Mucosa of descending colon (tissue), 3 donors: ENCODE results near the gene ARHGAP6. TPM values are rescaled to one million over a fixed set of nuclear protein-coding genes. Genes with fewer than 3 reads are reported as not detected.
A peak's percentile ranks its signal among the peaks of the same experiment; 100 is the strongest.

Experiments
- ATAC-seq: fragments of 200-7000 bp; cut with Tn5 transposase; one replicate; pipeline ENCODE4 v1.9.1; 2020; ENCODE audit warnings: mild to moderate bottlenecking, moderate library complexity
- DNase-seq, 3 donors: peaks; one replicate each; pipeline ENCODE4 v3.0.0-alpha.2; 2020
- H3K36me3 ChIP-seq: fragments of 200-600 bp; one replicate; pipeline ENCODE4 v1.8.0; 2021; ENCODE audit warnings: low read depth, mild to moderate bottlenecking
- H3K4me1 ChIP-seq: fragments of 200-600 bp; one replicate; pipeline ENCODE4 v1.8.0; 2021; ENCODE audit warnings: low read depth, mild to moderate bottlenecking
- H3K4me3 ChIP-seq: fragments of 200-600 bp; one replicate; pipeline ENCODE4 v1.8.0; 2021; ENCODE audit warnings: mild to moderate bottlenecking
- H3K9me3 ChIP-seq: fragments of 200-600 bp; one replicate; pipeline ENCODE4 v1.8.0; 2021; ENCODE audit warnings: mild to moderate bottlenecking
- intact Hi-C, 2 donors: fragments of 100-400 bp; cut with DNase I in 1 of 2; cut with micrococcal nuclease in 1 of 2; formaldehyde crosslinking; loops; one replicate each; pipeline versions ENCODE4 v1.11.0 to v1.11.1; 2022; cut with DNase I, micrococcal nuclease
- total RNA-seq, 3 donors: library from RNA; stranded (reverse); fragmentation: NEBNext Ultra II Directional in 2 of 3; extraction: Animal tissue kit (Norgen Biotek cat#: 25700) in 2 of 3; gene quantifications; one replicate each; pipeline versions ENCODE4 v1.2.1 to v1.2.4, GENCODE V29; 2021 to 2023
- TF ChIP-seq, protein P1 (sequence below): fragments of 200-600 bp; IDR thresholded peaks from one replicate; pipeline ENCODE4 v1.8.0; 2022; ENCODE audit warnings: antibody characterized with exemption, mild to moderate bottlenecking
- donor health status: DM: no; HTN: no; CAD: no; lungs with moderate emphysema.
- donor health status: DM: no; HTN: no; CAD: no.
- donor health status: DM: no; HTN: yes; CAD: no.

The ARHGAP6 gene
- total RNA-seq, 3 donors from 2014 or later = 2.2 to 41.5 (median 4.4) TPM

DNA sequence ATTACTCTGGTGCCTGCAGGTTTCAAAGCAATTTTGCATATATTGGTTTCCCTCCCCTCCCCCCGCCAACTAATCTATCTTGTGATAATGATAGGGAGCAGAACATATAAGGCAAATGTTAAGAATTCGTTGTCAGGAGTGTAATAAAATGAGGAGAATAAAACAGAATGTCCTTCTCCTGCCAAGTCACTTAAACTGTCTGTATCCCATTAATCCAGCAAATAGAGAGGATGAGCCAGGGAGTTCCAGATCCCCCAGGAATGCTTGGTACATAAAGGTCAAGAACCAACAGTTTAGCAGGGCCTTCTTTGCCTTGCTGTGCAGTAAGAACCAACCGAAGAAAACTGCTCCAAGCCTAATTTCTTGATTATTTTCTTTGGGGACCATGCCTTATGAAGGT, 231.1 kb downstream of the ARHGAP6 start:
- H3K9me3 ChIP-seq = no peaks in the 10 kb centered on the region
- intact Hi-C loops = no loop called here
- H3K4me1 ChIP-seq = no peaks in the 10 kb centered on the region
- H3K36me3 ChIP-seq = no peaks in the 10 kb centered on the region
- no peak overlapping the region for H3K4me3 ChIP-seq
- ATAC-seq (no peak), DNase-seq (no peak)
- TF ChIP-seq, protein P1, sequence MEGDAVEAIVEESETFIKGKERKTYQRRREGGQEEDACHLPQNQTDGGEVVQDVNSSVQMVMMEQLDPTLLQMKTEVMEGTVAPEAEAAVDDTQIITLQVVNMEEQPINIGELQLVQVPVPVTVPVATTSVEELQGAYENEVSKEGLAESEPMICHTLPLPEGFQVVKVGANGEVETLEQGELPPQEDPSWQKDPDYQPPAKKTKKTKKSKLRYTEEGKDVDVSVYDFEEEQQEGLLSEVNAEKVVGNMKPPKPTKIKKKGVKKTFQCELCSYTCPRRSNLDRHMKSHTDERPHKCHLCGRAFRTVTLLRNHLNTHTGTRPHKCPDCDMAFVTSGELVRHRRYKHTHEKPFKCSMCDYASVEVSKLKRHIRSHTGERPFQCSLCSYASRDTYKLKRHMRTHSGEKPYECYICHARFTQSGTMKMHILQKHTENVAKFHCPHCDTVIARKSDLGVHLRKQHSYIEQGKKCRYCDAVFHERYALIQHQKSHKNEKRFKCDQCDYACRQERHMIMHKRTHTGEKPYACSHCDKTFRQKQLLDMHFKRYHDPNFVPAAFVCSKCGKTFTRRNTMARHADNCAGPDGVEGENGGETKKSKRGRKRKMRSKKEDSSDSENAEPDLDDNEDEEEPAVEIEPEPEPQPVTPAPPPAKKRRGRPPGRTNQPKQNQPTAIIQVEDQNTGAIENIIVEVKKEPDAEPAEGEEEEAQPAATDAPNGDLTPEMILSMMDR = no peak

DNA sequence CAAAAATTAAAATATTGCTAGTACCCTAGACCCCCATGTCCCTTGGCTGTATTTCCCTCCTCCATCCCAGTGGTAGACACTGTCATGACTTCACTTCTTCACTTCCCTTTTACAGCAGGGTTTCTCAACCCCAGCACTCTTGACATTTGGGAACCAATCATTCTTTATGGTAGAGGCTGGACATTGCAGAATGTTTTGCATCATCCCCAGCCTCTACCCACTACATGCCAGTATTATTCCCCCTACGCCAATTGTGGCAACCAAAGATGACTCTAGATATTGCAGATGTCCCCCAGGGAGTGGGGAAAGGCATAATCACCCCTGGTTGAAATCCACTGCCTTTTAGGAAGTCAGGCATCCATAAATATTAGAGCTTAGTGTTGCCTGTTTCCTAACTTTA, 233.9 kb downstream of the ARHGAP6 start:
- Histone ChIP-seq H3K36me3 (no peaks in the 10 kb centered on the region), H3K4me1 (no peaks in the 10 kb centered on the region), H3K9me3 (no peaks in the 10 kb centered on the region), H3K4me3 (no peak overlapping the region)
- TF ChIP-seq, protein P1 = no peak
- no peak for ATAC-seq
- intact Hi-C loops = no loop called here
- no peak for DNase-seq

DNA sequence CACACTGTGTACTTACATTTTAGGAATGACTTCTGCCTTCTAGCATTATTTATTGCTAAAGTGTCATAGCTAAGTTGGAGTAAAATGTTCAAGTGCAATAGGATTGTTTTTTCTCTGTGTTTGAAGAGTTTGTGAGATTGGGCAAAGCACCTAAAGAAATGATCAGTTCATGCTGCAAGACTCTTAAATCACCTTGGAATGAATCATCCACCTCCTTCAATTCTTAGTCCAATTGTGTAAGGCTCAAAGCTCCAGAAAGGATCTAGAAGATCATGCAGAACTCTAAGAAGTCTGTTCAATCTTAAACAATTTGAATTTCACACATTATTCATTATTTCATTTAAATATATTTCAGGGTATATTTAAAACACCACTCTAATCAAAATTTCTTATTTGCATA, 235.4 kb downstream of the ARHGAP6 start:
- H3K9me3 ChIP-seq = no peaks in the 10 kb centered on the region
- no peak for DNase-seq
- intact Hi-C loops = no loop called here
- no peak for ATAC-seq
- H3K4me3 ChIP-seq = no peak overlapping the region
- H3K4me1 ChIP-seq = no peaks in the 10 kb centered on the region
- no peaks in the 10 kb centered on the region for H3K36me3 ChIP-seq
- TF ChIP-seq, protein P1 = no peak

DNA sequence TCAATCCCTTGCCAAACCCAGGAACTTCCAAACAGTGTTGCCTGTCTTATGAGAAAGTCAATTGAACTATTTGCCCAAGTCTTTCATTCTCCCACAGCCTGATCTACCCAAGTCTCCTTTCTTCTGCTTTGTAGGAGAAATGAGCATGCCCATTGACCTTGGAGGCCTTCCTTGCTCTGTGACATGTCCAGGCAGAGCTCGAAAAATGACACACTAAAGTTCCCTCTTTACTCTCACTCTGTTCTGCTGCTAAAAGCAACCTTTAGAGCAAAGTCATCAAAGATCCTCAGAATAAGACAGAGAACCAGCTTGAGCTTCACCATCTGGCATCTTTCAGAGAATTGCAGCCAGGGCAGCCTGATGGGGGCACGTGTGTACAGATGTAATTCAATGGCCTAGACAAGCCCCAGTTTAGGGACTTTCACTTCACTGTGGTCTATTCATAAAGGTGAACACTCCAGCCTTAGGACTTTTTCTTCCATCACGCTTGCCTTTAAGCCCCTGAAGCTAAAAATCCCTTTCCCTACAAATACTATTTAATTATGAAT, 236.1 kb downstream of the ARHGAP6 start:
- intact Hi-C loops = no loop called here

DNA sequence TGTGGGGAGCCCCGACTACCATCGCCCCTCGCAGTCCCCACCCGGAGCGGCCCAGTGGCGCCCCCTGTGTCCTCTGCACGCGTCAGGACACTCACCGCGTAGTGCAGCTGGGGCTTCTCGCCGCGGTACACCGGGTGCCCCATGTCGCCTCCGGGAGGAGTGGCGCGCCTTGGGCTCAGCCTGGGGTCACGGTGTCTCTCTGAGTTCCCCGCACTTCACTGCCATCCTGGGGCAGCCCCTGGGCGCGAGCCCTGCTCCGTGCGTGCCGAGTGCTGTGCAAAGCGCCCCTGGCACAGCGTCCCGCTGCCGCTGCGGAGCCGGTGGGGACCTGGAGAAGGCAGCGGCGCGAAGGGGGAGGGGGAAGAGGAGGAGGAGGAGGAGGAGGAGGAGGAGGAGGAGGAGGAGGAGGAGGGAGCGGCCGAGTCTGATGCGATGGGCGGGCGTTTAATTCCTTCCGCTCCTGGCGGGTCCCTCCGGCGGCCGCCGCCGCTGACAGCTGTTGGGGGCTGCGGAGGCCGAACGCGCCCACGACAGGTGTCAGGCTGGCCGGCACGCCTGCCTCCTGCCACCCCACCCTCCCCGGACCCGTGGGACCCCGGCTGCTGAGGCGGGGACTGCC, 238.2 kb downstream of the ARHGAP6 start:
- ATAC-seq (peak; percentile 60), DNase-seq (peak; percentile 23 to 57 (median 51))
- Histone ChIP-seq H3K9me3 (no peaks in the 10 kb centered on the region), H3K36me3 (no peaks in the 10 kb centered on the region), H3K4me1 (no peaks in the 10 kb centered on the region), H3K4me3 (no peak overlapping the region)
- TF ChIP-seq, protein P1 = no peak
- intact Hi-C loops = no loop called here

More for the DNA sequence above, 236.1 kb downstream of the ARHGAP6 start:
- Histone ChIP-seq H3K4me3 (no peak overlapping the region), H3K4me1 (no peaks in the 10 kb centered on the region), H3K9me3 (no peaks in the 10 kb centered on the region), H3K36me3 (no peaks in the 10 kb centered on the region)
- DNase-seq (no peak), ATAC-seq (no peak)
- TF ChIP-seq, protein P1 = no peak
